HG03432 (cell line): ENCODE measurements around the gene ZC3H4.
"Not testable (repeated sequence)": the region's sequence is repeated elsewhere in the genome, so short reads cannot be mapped to it uniquely, and the experiment has no call there.

Experiments used
- ATAC-seq: cut with Tn5 transposase; IDR thresholded peaks from one replicate; pipeline ENCODE4 v1.9.1; 2021; ENCODE audit warnings: mild to moderate bottlenecking, moderate library complexity; ENCODE audit not compliant: unreplicated experiment

Gene ZC3H4

DNA sequence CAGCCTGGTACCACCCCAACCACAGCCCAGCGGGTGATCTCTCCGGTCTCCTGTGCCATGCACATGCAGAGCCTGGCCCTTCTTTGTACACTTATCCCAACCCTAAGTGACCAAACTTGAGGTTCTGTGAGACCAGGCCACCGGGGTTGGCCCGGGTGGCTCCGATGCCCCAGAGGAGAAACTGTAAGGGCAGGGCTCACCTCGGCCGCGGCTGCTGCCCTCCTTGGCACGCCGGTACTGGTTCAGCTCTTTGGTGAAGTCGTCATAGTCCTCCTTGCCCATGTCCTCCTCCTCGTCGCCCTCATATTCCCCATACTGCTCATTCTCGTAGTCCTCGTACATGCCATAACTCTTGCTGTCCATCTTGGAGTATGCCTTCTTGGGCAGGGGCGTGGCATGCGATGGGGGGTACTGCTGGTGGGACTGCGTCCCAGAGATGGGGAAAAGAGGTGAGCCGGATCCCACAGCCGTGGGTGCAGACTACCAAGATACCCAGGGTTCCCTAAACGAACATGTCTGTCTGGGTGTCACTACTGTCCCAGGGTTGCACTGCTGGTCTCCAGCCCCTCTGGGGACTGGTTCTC is 23.7 kb downstream of the ZC3H4 start:
- ATAC-seq = no peak

DNA sequence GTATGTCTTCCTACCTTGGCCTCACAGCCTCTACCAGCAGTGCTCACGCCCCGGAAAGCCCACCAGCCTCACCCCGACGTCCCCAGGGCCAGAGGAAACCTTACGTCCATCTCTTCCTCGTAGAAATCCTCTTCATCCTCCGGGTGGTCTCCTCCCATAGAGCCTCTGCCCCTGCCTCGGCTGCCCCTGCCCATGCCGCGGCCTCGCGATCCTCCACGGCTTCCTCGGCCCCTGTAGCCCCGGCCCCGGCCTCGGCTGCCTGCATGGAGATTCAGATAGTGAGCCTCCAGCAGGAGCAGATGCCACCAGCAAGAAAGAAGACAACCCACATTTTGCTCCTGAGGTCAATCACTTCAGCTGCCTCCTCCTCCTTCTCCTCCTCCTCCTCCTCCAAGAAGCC is 27.3 kb downstream of the ZC3H4 start:
- ATAC-seq = no peak

DNA sequence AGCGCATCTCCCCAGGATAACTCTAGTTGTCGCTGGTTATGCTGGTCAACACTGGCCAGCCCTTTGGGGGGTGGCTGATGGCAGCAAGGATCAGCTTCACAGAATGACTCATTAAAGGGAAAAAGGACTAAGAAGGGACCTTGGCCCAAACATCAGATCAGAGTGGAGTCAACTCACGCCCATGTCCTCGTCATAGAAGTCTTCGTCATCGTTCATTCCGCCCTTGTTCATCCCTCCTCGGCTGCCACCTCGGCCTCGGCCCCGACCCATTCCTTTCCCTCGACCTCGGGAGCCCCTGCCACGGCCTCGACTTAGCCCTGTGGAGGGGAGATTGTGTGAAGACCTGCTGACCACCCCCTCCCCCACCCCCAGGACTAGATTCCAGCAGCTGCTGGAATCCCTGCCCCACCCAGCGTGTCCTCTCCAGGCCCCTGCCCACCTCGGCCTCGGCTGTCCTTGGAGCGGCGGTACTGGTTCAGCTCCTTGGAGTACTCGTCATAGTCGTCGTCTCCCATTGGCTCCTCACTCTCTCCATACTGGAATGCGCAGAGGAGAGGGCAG is 28.6 kb downstream of the ZC3H4 start:
- no peak for ATAC-seq

DNA sequence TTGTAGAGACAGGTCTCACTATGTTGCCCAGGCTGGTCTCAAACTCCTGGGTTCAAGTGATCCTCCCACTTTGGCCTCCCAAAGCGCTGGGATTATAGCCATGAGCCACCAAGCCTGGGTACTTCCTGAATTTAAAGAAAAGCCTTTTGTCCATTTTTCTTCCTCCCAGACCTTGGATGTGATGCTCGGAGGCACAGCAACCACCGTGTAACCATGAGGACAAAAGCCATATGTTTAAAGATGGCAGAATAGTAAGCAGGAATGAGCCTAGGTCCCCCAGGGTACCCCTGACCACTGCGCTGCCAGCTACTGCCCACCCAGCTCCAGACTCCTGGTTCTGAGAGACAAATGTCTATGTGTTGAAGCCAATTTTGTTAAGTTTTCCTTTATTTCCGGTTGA is 31.1 kb downstream of the ZC3H4 start:
- ATAC-seq = no peak

DNA sequence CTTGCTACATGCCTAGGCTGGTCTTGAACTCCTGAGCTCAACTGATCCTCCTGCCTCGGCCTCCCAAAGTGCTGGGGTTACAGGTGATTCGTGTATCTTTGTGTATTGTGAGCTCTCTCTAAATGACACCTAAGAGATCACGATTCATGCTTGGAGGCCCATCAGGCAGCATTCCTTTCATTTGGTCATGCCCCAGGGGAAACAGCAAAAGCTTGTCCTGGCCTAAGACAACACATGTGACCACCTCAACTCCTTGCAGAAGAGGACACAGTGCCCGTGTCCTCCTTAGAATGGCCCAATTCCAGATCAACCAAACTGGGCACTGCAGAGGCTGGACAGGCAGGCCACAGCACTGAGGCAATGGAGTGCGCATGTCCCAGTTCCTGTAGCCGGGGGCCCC is 32.5 kb downstream of the ZC3H4 start:
- ATAC-seq = no peak

DNA sequence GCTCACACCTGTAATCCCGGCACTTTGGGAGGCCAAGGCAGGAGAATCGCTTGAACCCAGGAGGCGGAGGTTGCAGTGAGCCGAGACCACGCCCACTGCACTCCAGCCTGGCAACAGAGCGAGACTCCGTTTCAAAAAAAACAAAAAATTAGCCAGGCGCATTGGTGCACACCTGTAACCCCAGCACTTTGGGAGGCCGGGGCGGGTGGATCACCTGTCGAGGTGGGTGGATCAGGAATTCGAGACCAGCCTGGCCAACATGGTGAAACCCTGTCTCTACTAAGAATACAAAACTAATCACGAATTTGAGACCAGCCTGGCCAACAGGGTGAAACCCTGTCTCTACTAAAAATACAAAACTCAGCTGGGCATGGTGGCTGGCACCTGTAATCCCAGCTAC is 35.2 kb downstream of the ZC3H4 start:
- ATAC-seq = not testable (repeated sequence)

DNA sequence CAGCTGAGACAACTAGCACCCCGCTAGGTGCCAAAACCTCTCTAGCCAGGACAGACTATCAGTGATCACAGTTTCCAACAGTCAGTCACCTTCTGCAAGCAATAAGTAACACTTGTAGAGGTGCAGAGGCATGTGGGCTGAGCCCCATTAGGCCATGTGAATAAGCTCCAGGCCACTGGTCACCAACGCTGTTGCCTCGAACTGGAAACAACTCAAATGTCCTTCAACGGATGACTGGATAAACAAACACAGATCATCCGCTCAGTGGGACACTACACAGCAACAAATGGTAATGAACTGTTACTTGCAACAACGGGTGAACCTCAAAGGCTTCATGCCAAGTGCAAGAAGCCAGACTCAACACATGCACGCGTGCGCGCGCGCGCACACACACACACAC is 37.6 kb downstream of the ZC3H4 start:
- no peak for ATAC-seq

DNA sequence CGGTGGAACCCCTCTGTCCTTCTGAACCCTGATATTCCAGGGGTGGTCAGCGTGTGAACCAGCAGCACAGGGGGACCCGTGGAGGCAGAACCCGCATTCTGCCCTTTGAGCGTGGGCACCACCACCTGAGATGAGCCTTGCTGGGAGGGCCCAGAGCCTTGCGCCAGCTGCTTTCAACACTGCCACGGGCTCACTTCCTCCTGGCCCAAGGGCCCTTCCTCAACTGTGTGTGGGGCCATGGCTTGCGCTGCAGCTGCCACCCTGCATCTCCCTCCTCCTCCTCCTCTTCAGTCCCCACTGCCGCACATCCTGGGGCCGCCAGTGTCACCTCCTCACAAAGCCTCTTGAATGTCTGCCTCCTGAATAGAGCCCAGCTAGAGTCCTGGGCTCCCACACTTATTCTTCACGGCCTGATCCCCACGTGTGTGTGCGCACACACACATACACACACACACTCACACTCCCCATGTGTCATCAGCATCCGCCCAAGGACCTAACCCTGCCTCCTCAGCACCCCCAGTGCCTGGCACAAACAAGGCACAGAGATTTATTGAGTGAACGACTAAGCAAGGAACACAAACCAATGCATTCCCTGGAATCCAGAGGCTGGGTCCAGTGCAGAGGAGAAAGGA is 38.3 kb downstream of the ZC3H4 start:
- no peak for ATAC-seq

DNA sequence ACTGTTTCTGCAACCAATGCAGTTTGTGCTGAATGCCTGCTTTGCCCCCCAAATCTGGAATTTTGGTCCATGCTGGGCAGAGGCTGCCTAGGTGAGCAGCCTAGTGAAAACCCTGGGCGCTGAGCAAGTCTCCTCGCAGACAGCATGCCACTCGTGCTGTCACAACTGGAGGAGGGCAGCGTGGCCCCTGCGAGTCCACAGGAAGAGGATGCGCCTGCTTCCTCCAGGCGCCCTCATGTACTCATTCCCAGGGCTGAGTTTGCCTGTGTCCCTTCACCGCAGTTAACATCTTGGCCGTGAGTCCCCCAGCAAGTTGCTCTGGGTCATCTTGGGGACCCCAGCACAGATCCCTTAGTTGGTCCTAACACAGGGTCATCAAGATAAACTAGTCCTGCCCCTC is 39.0 kb downstream of the ZC3H4 start:
- ATAC-seq = no peak

DNA sequence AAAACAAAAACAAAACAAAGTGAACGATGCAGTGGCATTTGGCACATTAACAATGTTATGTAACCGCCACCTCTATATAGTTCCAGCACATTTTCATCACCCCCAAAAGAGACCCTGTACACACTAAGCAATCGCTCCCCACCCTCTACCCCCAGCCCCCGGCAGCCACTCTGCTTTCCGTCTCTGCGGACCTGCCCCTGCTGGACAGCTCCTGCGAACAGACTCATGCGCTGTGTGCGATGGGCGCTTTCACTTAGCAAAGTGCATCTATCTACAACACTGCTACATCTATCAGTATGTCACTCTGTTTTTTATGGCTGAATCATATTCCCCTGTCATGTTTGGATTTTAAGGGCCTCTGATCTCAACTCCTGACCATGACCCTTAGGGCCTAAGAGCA is 40.0 kb downstream of the ZC3H4 start:
- no peak for ATAC-seq

DNA sequence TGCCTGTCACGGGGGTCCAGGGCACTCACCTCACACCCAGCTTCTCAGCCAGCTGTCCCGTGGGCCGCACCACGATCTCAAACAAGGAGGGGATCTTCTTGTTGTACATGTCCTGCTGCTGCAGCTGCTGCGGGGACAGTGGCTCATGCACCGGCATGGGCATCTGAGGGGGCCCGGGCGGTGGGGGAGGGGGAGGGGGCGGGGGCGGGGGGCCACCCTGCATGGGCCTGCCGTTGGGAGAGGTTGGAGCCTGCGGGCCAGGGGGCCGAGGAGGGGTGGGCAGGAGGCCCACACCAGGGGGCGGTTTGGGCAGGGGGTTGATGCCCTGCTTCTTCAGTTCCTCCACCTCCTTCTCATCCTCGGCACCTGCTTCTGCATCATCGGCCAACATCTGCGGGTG is 41.3 kb downstream of the ZC3H4 start:
- ATAC-seq = no peak

DNA sequence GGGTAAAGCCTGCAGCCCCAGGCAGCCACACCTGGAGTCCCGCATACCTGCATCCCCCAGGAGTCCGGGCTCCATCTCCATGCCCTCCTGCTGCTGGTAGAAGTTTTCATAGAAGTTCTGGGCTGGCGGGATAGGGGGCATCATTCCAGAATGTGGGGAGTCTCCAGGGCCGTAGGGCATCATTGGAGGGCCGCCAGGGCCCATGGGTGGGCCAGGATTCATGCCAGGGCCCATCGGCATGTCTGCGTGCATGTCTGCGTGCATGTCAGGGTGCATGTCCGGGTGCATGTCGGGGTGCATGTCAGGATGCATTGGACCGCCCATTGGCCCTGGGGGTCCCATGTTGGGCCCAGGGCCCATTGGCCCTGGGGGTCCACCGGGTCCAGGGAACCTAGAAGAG is 41.8 kb downstream of the ZC3H4 start:
- ATAC-seq = no peak

DNA sequence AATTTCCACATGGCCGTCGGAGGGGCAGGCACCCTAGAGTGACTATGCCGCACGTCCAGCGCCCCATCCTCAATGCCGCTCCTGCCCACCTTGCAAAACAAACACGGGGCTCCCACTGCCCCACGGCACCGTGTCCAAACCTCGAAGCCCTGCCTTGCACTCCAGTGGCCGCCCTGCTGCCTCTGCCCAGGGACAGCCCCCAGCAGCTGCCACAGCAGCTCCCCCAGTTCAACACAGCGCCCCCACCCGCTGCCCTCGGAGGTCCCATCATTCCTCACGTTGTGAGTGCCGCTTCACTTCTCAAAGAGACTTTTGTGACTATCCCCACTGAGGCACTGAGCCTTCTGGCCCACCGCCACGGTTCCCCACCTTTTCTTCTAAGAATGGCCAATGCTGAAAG is 42.8 kb downstream of the ZC3H4 start:
- ATAC-seq = no peak

DNA sequence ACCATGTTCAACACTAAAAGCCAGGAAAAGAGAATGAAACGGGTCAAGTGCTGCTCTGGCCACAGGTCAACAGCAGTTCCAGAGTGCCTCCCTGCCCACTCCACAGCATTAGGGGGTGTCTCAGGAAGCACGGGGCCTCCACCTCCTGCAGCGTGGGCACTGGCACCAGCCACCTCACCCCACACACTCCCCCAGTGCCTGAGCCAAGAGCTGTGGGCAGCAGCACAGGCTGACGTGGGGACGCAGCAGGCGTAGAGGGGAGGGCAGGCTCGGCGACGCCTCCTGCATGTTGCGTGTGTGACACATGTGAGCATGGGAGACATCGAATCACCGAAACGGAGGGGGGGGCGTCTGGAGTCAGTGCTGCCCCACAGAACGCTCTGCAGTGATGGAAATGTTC is 43.8 kb downstream of the ZC3H4 start:
- ATAC-seq = no peak

DNA sequence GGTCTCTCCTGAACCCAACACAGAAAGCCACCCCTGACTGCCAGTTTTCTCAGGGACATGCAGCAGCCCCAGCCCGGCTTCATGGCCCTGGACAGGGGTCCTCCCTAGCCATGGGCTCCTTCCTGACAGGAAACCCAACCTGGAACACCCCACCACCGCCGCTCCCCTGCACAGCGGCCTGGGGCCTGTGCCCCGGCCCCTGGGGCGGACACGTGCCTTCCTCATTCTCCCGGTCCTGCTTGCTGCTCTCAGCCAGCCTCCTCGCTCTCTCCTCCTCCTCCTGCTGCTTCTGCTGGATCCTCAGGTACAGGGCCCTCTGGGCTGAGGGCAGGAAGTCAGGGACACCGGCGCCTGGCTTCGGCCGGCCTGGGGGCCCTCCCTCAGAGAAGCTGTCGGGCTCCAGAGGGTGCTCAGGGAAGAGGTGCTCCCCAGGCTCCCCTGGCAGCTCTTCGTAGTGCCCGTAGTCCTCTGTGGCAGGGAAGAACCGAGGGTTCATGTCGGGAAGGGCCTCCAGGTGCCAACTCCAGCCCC is 44.6 kb downstream of the ZC3H4 start:
- ATAC-seq = no peak

DNA sequence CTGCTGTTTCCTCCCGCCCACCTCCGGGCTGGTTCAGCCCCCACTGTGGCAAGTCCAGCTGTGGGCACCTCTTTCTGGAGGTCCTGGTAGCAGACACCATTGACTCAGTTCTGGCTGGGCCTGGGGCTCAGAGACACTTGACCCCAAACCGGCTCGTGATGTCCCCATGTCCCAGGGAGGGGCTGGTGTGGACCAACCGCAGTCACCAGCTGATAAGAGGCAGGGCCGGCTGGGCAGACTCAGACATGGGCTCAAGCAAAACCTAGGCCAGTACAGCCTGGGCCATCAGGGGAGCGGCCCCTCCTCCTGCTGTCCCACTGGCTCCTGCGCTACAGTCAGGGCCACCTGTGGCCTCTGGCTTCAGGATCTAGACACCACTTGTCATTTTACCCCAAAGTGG is 45.3 kb downstream of the ZC3H4 start:
- no peak for ATAC-seq

DNA sequence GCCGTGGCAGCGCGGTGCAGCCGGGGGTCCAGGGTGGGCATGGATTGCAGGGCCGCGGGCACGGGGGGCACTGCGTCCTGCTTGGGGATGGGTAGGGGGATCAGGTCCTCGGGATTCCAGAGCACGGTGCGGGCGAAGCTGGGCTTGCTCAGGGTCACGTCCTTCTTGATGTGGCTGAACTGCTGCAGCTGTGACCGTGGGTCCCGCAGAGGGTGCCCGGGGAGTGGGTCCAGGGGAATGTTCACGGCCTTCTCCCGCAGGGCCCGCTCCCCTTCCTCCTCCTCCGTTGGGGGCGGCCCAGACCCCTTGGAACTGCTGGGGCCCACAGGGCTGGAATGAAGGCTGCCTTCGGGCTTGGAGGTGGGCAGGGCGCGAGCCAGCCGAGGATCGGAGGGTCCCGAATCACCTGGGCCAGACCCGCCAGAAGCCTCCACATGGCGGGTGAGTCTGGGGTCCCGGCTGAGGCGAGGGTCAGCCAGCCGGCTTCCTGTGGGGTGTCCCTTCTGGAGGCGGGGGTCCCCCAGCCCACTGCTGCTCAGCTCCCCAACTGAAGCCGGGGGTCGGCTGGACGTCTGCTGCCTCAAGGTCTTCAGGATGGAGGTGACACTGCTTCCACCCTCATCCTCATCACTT is 46.2 kb downstream of the ZC3H4 start:
- ATAC-seq = no peak

DNA sequence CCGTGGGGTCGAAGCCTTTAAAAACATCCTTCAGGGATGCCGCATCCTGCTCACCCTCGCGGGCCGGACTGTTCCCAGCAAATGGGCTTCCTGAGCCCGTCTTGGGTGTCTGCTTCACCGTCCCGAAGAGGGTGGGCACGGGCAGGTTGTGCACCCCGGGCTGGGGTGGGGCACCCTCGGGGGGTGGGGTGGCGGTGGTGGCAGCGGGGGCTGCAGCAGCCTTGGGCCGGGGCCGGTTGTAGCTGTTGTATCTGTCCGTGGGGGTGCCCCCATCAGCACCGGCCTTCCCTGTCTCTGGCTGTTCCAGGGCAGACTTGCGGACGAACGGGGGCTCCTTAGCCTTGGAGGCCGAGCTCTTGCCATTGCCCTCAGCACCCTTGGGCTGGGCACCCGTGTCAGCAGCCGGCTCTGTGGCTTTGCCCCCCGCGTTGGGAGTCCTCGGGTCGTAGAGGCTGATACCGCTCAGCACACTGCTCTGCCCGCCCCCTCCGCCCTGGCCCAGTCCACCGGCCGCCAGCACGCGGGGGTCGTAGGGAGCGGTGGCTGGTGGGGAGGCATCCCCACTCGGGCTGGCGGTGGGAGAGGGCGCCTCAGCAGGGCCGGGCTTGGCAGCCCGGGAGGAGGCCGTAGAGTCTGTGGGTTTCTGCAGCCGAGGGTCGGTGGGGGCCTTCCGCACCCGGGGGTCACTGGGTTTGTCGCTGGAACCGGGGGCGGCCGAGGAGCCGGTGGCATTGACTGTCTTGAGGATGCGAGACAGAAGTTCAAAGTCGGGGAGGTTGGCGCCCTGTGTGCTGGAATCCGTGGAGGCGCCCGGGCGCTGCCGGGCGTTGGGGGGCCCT is 47.0 kb downstream of the ZC3H4 start:
- ATAC-seq = no peak

DNA sequence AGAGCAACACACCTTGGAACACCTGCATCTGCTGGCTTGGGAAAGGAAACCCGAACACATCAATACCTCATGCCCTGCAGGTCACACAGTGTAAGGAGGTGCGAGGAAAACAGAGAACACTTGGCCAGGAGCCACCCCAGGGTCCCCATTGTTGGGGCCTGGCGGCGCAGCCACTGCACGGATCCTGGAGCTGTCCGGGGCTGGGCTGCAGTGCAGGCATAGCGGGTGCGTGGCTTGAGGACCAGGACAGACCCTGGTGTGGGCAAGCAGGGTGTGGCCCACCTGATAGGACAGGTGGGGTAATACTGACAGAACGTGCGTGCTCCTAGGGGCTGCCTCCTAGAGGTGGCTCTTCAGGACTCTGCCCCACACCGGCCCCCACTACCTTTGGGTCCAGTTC is 48.3 kb downstream of the ZC3H4 start:
- ATAC-seq = no peak

DNA sequence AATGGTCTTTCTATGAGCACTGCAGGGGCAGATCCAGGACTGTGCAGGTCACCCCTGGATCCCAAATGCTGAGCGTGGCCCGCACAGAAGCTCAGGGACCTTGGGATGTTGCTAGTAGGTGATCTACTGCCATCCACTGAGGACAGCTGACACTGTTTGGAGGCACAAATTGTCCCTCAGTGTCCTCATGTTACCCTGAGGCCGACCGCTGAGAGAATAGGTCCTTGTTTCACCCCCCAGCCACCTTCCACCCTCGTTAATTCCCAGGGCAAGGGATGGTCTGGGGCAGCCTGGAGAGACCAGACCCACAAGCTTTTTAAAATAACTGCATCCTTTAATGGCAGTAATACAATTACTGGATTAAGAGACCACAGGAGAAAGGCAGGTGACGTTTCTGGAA is 49.7 kb downstream of the ZC3H4 start:
- no peak for ATAC-seq

DNA sequence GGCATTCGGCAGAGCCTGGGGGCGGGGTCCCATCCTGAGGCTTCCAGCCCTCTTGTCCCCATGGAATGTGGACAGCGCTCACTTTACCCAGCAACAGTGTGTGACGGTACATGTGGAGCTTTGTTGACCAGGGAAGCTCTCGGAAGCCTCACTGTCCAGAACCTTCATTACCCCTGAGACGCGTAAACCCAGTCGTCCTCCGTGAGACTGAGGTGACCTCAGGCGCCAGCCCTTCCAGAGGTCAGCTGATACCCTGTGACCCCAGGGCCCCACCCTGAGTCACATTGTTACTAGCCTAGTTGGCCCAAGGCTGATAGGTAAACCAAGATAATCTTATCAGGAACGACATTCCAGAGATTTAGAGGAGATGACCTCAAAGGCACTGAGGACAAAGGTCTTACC is 55.0 kb downstream of the ZC3H4 start:
- no peak for ATAC-seq
